MCF 10A (cell line): ENCODE data around the gene HYLS1. TPM values are rescaled to one million over a fixed set of nuclear protein-coding genes. Genes with fewer than 3 reads are reported as not detected.

ENCODE experiments used
- BruUV-seq: library from RNA; stranded (reverse); fragments of 400-500 nt; replicated peaks from 2 replicates; lab custom pipeline; 2021; lab: Mats Ljungman, UMichigan
- CTCF ChIA-PET: fragments of 300-600 bp; sonication (Branson Sonifier 250); formaldehyde crosslinking; extraction: SDS; loops from one replicate; lab custom pipeline; 2021; ENCODE audit warnings: antibody characterized with exemption, inconsistent platforms; lab: Yijun Ruan, JAX
- POLR2A ChIA-PET: fragments of 300-600, 350-650 bp; sonication (Branson Sonifier 250); formaldehyde crosslinking; extraction: SDS; loops from one replicate; lab custom pipeline; 2020; ENCODE audit warnings: antibody characterized with exemption, inconsistent platforms; lab: Yijun Ruan, JAX
- DNase-seq: peaks from one replicate; pipeline ENCODE4 v3.0.0-alpha.2; 2018; ENCODE audit not compliant: unreplicated experiment
- H3K27ac Mint-ChIP-seq: one replicate; pipeline ENCODE4 v1.8.0; 2022; ENCODE audit warnings: mild to moderate bottlenecking, low read depth, mixed read lengths; ENCODE audit not compliant: unreplicated experiment
- H3K27me3 Mint-ChIP-seq: one replicate; pipeline ENCODE4 v1.8.0; 2022; ENCODE audit warnings: mixed read lengths; ENCODE audit not compliant: insufficient read depth, unreplicated experiment
- H3K36me3 Mint-ChIP-seq: one replicate; pipeline ENCODE4 v1.8.0; 2022; ENCODE audit warnings: mild to moderate bottlenecking, moderate library complexity, mixed read lengths; ENCODE audit not compliant: insufficient read depth, unreplicated experiment
- H3K4me1 Mint-ChIP-seq: one replicate; pipeline ENCODE4 v1.8.0; 2022; ENCODE audit warnings: mixed read lengths; ENCODE audit not compliant: insufficient read depth, unreplicated experiment
- H3K4me3 Mint-ChIP-seq: one replicate; pipeline ENCODE4 v1.8.0; 2022; ENCODE audit warnings: mild to moderate bottlenecking, moderate library complexity, mixed read lengths; ENCODE audit not compliant: unreplicated experiment
- H3K9me3 Mint-ChIP-seq: one replicate; pipeline ENCODE4 v1.8.0; 2022; ENCODE audit warnings: mixed read lengths; ENCODE audit not compliant: unreplicated experiment
- CTCF ChIP-seq: fragments of 200-600 bp; IDR thresholded peaks from one replicate; pipeline ENCODE4 v1.8.0; 2022; ENCODE audit warnings: antibody characterized with exemption, mild to moderate bottlenecking; ENCODE audit not compliant: unreplicated experiment
- intact Hi-C: fragments of 100-400 bp; cut with micrococcal nuclease; formaldehyde crosslinking; loops from 2 replicates; pipeline ENCODE4 v1.14.1; 2022
- total RNA-seq: library from RNA; stranded (reverse); gene quantifications from 2 replicates; pipeline ENCODE4 v1.2.3, GENCODE V29; 2022

HYLS1 gene
- total RNA-seq, 1 experiment from 2014 or later, result 10.2 TPM

- POLR2A ChIA-PET, result interaction anchor here (0.7 to 2.3 kb wide), 12 partner anchors 8 to 331 kb away, joined by 3 to 25 read pairs (median 6); partner anchors contain the start of genes CHEK1, FAM118B, HYLS1 and RPUSD4
- H3K27me3 Mint-ChIP-seq, result peaks cover 19% of the 10 kb centered on the region
Measured at GRCh38 chr11:125902277-125902926, 14.9 kb downstream of the HYLS1 start.

DNA sequence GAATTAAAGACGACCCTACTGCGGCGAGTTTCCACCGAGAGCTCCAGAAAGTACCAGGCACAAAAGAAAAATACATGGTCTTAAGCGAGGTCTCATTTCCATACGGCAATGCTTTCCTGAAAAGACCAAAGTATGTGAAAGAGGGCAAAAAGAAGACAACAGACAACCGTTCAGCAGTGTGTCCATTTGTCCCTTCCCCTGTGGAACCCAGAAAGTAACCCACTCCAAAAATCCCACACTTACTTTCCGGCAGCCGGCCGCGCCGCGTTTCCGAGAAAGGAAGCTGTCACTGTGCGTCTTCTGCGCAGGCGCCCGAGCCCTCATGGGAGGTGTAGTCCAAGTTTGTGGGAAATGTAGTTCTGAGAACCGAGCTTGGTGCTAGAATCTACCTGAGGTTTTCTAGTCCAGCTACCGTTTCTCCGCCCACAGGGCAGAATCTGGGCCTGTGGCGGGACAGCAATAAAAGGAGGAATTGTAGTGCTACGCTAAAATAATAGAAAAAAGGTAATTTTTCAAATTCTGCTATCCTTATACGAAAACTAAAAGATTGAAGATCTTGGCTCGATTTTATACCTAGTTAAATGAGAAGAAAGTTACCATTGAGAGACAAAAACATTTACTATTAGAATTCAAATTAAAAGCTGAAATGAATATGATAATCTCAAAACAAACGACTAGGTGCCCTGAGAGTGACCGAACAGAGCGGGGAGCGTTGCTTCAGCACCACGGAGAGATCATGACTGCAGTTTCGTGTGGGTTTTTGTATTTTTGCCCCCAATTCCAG is 15.7 kb downstream of the HYLS1 start, which contains the start of gene PUS3:
PUS3 (minus strand) TSS at position 280 of the 784 bp plus-strand sequence. CDS start 6,922 bp downstream, outside the sequence.
- Mint-ChIP-seq H3K27ac (peak within 1 kb of the TSS; percentile 90), H3K27me3 (peaks cover 23% of the 10 kb centered on the region), H3K4me3 (peak within 1 kb of the TSS; percentile 97), H3K4me1 (peaks cover 10% of the 10 kb centered on the region), H3K9me3 (no peaks in the 10 kb centered on the region), H3K36me3 (peaks cover 19% of the 10 kb centered on the region)
- POLR2A ChIA-PET, result interaction anchor here (0.7 to 2.3 kb wide), 15 partner anchors 9 to 366 kb away, joined by 3 to 25 read pairs (median 5); partner anchors contain the start of genes CHEK1, FAM118B, FOXRED1 and HYLS1
- intact Hi-C loops, result no loop called here
- CTCF ChIA-PET, result interaction anchor here (0.8 to 1.9 kb wide), 8 partner anchors 13 to 212 kb away, joined by 3 to 7 read pairs (median 4); partner anchors contain the start of gene HYLS1
- no peak for TF ChIP-seq CTCF
- no TSS peak for BruUV-seq
- peak; percentile 87 for DNase-seq

More at GRCh38 chr11:125902277-125902926, 14.9 kb downstream of the HYLS1 start:
- CTCF ChIA-PET, result interaction anchor here (0.9 to 1.9 kb wide), 5 partner anchors 13 to 159 kb away, joined by 3 to 7 read pairs (median 4); partner anchors contain the start of gene HYLS1
- DNase-seq, result peak; percentile 9
- TSS peak; percentile 76 for BruUV-seq
- intact Hi-C loops, result no loop called here
- Mint-ChIP-seq H3K4me1 (peaks cover 10% of the 10 kb centered on the region), H3K9me3 (no peaks in the 10 kb centered on the region), H3K36me3 (peaks cover 26% of the 10 kb centered on the region), H3K27ac (peak overlapping the region; percentile 90), H3K4me3 (peak overlapping the region; percentile 97)
- TF ChIP-seq CTCF, result no peak

GRCh38 chr11:125903711-125904659 is 16.5 kb downstream of the HYLS1 start, which contains the start of gene DDX25:
TSS of gene DDX25 (plus strand) at chr11:125904508. CDS start at chr11:125904518, 10 bp downstream.
- Mint-ChIP-seq H3K36me3 (peaks cover 18% of the 10 kb centered on the region), H3K27ac (no peak within 1 kb of the TSS), H3K9me3 (no peaks in the 10 kb centered on the region), H3K4me1 (peaks cover 10% of the 10 kb centered on the region), H3K4me3 (peak within 1 kb of the TSS; percentile 97), H3K27me3 (peaks cover 31% of the 10 kb centered on the region)
- BruUV-seq, result no TSS peak
- intact Hi-C loops, result no loop called here
- CTCF ChIA-PET, result interaction anchor here (0.8 to 1.9 kb wide), 6 partner anchors 12 to 211 kb away, joined by 3 to 7 read pairs (median 4); partner anchors contain the start of gene HYLS1
- DNase-seq, result no peak
- TF ChIP-seq CTCF, result no peak
- POLR2A ChIA-PET, result interaction anchor here (0.8 to 2.3 kb wide), 8 partner anchors 12 to 365 kb away, joined by 4 to 25 read pairs (median 8); partner anchors contain the start of genes CHEK1, FOXRED1, HYLS1 and SRPRA
